ENCODE measurements around the gene SH2B2.
"Not testable (repeated sequence)": the region's sequence is repeated elsewhere in the genome, so short reads cannot be mapped to it uniquely, and the experiment has no call there.

DNA sequence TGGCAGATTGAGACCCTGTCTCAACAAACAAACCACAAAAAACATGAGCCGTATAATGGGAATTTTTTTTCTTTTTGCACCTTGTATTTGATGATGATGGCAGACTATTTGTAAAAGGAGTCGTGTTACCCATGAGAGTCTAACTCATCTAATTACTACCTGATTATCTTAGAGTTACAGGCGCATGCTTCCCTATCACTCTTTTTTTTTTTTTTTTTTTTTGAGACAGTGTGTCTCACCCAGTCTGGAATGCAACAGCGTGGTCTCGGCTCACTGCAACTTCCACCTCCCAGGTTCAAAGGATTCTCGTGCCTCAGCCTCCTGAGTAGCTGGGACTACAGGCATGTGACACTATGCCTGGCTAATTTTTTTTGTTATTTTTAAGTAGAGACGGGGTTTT lies 78.7 kb downstream of the SH2B2 start:
- TF ChIP-seq, protein P1, sequence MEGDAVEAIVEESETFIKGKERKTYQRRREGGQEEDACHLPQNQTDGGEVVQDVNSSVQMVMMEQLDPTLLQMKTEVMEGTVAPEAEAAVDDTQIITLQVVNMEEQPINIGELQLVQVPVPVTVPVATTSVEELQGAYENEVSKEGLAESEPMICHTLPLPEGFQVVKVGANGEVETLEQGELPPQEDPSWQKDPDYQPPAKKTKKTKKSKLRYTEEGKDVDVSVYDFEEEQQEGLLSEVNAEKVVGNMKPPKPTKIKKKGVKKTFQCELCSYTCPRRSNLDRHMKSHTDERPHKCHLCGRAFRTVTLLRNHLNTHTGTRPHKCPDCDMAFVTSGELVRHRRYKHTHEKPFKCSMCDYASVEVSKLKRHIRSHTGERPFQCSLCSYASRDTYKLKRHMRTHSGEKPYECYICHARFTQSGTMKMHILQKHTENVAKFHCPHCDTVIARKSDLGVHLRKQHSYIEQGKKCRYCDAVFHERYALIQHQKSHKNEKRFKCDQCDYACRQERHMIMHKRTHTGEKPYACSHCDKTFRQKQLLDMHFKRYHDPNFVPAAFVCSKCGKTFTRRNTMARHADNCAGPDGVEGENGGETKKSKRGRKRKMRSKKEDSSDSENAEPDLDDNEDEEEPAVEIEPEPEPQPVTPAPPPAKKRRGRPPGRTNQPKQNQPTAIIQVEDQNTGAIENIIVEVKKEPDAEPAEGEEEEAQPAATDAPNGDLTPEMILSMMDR (IDR thresholded peaks at IDR 0.05; ENCODE audit: low read depth, low read length), result not testable (repeated sequence)
- TF ChIP-seq MAX (IDR thresholded peaks at IDR 0.05; ENCODE audit: low read depth, low read length); POLR2A (IDR thresholded peaks at IDR 0.05; ENCODE audit: extremely low read depth, insufficient read length); MYC (IDR thresholded peaks at IDR 0.05; ENCODE audit: low read depth, low read length): not testable (repeated sequence)

All from NB4 (cell line).